8988T (cell line): Measurements from ENCODE around the gene ANO6.

Experiments used
- DNase-seq: peaks from one replicate; pipeline ENCODE4 v3.0.0; 2011

ANO6 gene

DNA sequence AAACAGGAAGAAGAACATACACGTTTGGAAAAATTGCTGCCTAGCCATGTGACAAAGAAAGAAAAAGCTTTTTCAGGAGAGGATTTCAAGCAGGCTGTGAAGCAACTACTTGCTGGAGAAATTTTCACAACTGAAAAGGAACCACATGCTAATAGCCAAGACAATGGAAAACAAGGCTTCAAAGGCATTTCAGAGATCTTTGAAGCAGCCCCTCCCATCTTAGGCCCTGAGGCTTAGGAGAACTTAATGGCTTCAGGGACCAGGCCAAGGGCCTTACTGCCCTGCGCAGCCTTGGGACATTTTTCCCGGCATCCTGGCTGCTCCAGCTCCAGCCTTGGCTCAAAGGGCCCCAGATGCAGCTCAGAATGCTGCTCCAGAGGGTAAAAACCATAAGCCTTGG, 257.7 kb downstream of the ANO6 start:
- DNase-seq = no peak

DNA sequence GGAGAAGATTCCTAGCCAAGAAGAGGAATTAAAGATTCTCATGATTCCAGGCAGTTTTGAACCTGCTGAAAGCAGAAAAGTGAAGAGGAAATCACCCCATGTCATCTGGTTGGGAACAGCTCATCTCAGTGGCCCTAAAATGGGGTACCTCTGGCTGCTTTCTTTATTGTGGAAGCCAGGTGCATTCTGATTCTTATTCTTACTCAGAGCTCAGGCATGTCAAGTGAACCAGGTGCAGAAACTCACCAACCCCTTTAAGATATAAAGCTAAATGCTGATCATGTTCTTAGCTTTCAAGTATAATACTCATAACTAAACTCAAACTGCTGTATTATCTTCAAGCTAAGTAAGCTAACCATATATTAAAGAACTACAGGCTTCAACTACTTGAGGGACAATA, 259.7 kb downstream of the ANO6 start:
- DNase-seq = no peak

DNA sequence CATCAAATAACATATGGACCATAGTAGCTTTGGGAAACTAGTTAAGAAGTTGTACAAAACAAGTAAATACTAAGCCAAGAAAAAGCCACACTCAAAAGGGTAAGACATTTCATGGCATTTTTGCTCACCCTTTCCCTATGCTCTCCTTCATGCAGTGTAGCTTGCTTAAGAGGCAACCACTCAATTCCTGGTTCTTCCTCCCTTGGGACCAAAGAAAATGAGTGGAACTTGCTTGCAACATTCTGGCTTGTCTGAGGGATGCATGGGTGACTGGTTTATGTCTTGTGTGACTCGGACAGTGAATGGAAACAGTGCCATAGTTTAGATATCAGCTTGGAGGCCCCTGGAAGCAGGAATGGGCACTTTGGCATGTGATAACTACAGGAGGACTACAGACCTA, 261.6 kb downstream of the ANO6 start:
- no peak for DNase-seq

DNA sequence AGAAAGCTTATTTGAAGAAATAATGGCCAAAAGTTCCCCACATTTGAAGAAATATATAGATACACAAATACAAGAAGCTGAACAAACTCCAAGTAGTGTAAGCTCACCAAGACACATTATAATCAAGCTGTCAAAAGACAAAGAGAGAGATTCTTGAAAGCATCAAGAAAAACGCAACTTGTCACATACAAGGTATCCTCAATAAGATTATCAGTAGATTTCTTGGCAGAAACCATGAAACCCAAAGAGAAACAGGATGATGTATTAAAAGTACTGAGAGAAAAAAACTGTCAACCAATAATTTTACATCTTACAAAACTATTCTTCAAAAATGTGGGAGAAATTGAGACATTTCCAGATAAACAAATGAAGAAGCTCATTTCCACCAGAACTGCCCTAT, 263.0 kb downstream of the ANO6 start:
- no peak for DNase-seq

DNA sequence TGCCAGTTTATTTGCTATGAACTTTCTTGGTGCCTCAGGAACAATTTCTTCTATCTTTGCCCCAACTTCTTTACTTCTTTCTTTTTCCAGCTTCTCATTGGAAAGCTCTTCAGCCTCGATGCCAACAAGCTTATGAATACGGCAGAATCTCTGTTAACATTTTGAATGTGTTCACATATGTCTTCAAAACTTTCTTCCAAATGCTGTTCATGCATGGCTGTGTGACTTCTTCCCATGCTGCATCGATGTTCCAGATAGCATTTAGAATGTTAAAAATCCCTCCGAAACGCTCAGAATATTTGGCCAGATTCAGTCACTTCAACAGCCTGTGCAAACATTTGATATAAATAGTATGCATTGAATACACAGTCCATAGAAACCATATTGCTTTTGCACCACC, 265.9 kb downstream of the ANO6 start:
- DNase-seq = no peak

DNA sequence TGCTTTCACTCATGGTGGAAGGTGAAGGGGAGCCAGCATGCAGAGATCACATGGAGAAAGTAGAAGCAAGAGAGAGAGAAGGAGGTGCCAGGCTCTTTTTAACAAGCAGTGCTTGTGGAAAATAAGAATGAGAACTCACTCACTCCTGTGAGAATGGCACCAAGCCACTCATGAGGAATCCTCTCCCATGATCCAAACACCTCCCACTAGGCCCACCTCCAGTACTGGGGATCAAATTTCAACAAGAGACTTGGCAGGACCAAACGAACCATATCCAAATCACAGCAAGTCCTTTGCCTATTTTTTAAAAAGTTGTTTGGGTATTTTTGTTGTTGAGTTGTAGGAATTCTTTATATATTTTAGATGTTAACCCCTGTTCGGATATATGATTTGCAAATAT, 267.7 kb downstream of the ANO6 start:
- DNase-seq = no peak
